HepG2 (cell line): ENCODE measurements around the gene MORN5. TPM values are rescaled to one million over a fixed set of nuclear protein-coding genes. Genes with fewer than 3 reads are reported as not detected.
A peak's percentile ranks its signal among the peaks of the same experiment; 100 is the strongest.

Experiments
- ATAC-seq: fragments of 200-7000 bp; cut with Tn5 transposase; 3 replicates; pipeline ENCODE4 v1.9.1; 2020; ENCODE audit warnings: mild to moderate bottlenecking, moderate library complexity
- BruUV-seq: library from RNA; stranded (reverse); fragments of 400-500 nt; replicated peaks from 2 replicates; lab custom pipeline; 2021; lab: Mats Ljungman, UMichigan
- CTCF ChIA-PET: fragments of 300-600 bp; formaldehyde crosslinking; extraction: SDS; loops from one replicate; lab custom pipeline; 2021; ENCODE audit warnings: low total read pairs, inconsistent platforms, low intra/inter-chr PET ratio; lab: Yijun Ruan, JAX
- POLR2A ChIA-PET: fragments of 350-600 bp; sonication (Branson Sonifier 250); formaldehyde crosslinking; loops from one replicate; lab custom pipeline; 2020; ENCODE audit warnings: antibody characterized with exemption, inconsistent platforms; lab: Yijun Ruan, JAX
- DNase-seq: peaks from one replicate; pipeline ENCODE4 v3.0.0-alpha.2; 2015; ENCODE audit warnings: low spot score
- FAIRE-seq: peaks from 3 replicates; lab custom pipeline; 2011; peaks lifted over from hg19 to GRCh38; lab: Jason Lieb, UNC
- H2AFZ ChIP-seq: one replicate; pipeline ENCODE4 v1.6.1; 2011; ENCODE audit warnings: low read length, inconsistent platforms
- H3K27ac ChIP-seq: fragments of 300-600 bp; 3 replicates; pipeline ENCODE4 v1.8.0; 2011; ENCODE audit warnings: mixed run types, mild to moderate bottlenecking, mixed read lengths, low read length, inconsistent platforms; ENCODE audit not compliant: insufficient read depth; ENCODE audit errors: extremely low read length
- H3K27me3 ChIP-seq, 2 experiments: fragments of 200-600 bp in 1 of 2; 2 replicates in 1 of 2; 3 replicates in 1 of 2; pipeline versions ENCODE4 v1.6.0 to v1.8.0; 2011; ENCODE audit warnings: low read length in 2 of 2, mild to moderate bottlenecking in 2 of 2, moderate library complexity in 2 of 2, inconsistent platforms in 1 of 2; ENCODE audit not compliant: insufficient read depth in 2 of 2, control insufficient read depth in 1 of 2
- H3K36me3 ChIP-seq, 2 experiments: fragments of 200-600 bp in 1 of 2; replicated peaks in 1 of 2; 2 replicates in 1 of 2; 3 replicates in 1 of 2; pipeline versions ENCODE4 v1.5.1 to v1.8.0; 2011; ENCODE audit warnings: low read length in 2 of 2, inconsistent platforms in 1 of 2; ENCODE audit not compliant: insufficient read depth in 2 of 2, control insufficient read depth in 1 of 2
- H3K4me1 ChIP-seq: 2 replicates; pipeline ENCODE4 v1.5.1; 2012; ENCODE audit warnings: low read length, inconsistent platforms; ENCODE audit not compliant: insufficient read depth
- H3K4me2 ChIP-seq: 2 replicates; pipeline ENCODE4 v1.6.0; 2011; ENCODE audit warnings: low read depth, low read length, inconsistent platforms
- H3K4me3 ChIP-seq, 3 experiments: fragments of 200-600 bp in 1 of 3; sonication (generic), shearing (Covaris generic) in 1 of 3; replicated peaks in 1 of 3; 2 replicates each; pipeline ENCODE4 v1.5.1; 2011 to 2016; ENCODE audit warnings: low read length in 3 of 3, inconsistent platforms in 2 of 3, low read depth in 2 of 3, mild to moderate bottlenecking in 2 of 3, control low read depth in 1 of 3, mixed read lengths in 1 of 3; ENCODE audit not compliant: insufficient read depth in 1 of 3
- H3K79me2 ChIP-seq: one replicate; pipeline ENCODE4 v1.6.1; 2011; ENCODE audit warnings: low read length, inconsistent platforms; ENCODE audit not compliant: insufficient read depth
- H3K9ac ChIP-seq: 2 replicates; pipeline ENCODE4 v1.6.0; 2011; ENCODE audit warnings: mild to moderate bottlenecking, low read depth, low read length, inconsistent platforms; ENCODE audit not compliant: insufficient read depth
- H3K9me3 ChIP-seq: 2 replicates; pipeline ENCODE4 v1.5.1; 2012; ENCODE audit warnings: mild to moderate bottlenecking, low read length
- H4K20me1 ChIP-seq: 2 replicates; pipeline ENCODE4 v1.6.0; 2011; ENCODE audit warnings: inconsistent platforms, mild to moderate bottlenecking, low read length, moderate library complexity; ENCODE audit not compliant: insufficient read depth
- NFATC3 ChIP-seq: sonication (generic); formaldehyde crosslinking; IDR thresholded peaks from 2 replicates; pipeline ENCODE4 v1.5.1; 2020; ENCODE audit warnings: mild to moderate bottlenecking, missing genetic modification reagents
- NR2C2 ChIP-seq: sonication (generic); formaldehyde crosslinking; IDR thresholded peaks from 2 replicates; pipeline ENCODE4 v1.4.0; 2020; ENCODE audit warnings: missing genetic modification reagents, mild to moderate bottlenecking, moderate library complexity, borderline replicate concordance
- ZKSCAN1 ChIP-seq: fragments of 150-350 bp; IDR thresholded peaks from 2 replicates; pipeline ENCODE4 v1.6.1; 2014; ENCODE audit warnings: low read length
- ZNF510 ChIP-seq: sonication (generic); formaldehyde crosslinking; IDR thresholded peaks from 2 replicates; pipeline ENCODE4 v1.4.0; 2020; ENCODE audit warnings: low read depth, mild to moderate bottlenecking, missing genetic modification reagents
- WGBS: methylation state at CpG from one replicate; pipeline ENCODE4 v1.1.6; 2017; ENCODE audit warnings: low lambda C conversion rate; 5-methylcytosine and 5-hydroxymethylcytosine counted together
- in situ Hi-C: cut with HindIII; loops from 2 replicates; pipeline ENCODE4 v1.10.0; 2017; ENCODE audit warnings: low pct_unique_long_range_greater_than_20kb; ENCODE audit not compliant: extremely low pct_ligation_motif_present
- intact Hi-C: fragments of 100-400 bp; cut with micrococcal nuclease; formaldehyde crosslinking; loops from one replicate; pipeline ENCODE4 v1.10.0; 2022; ENCODE audit not compliant: unreplicated experiment
- polyA plus RNA-seq, 8 experiments: library from polyadenylated mRNA; depleted of rRNA in 3 of 8; stranded (reverse) in 7 of 8; unstranded in 1 of 8; fragments of >200 nt; fragmentation: Illumina TruSeq in 4 of 8; extraction: Trizol in 4 of 8; gene quantifications; 2 replicates each; pipeline versions ENCODE4 v1.2.1 to v1.2.3, GENCODE V29; 2011 to 2016; ENCODE audit warnings: low read depth in 4 of 8, missing spikeins in 1 of 8, mixed read lengths in 1 of 8; ENCODE audit not compliant: insufficient read depth in 1 of 8
- total RNA-seq, 5 experiments: library from RNA; depleted of rRNA; stranded (reverse); fragments of >200 nt; fragmentation: Illumina TruSeq; extraction: Trizol; gene quantifications; 2 replicates each; pipeline ENCODE4 v1.2.3, GENCODE V29; 2016; ENCODE audit warnings: low read depth in 1 of 5

The MORN5 gene
- total and polyA plus RNA-seq, 2 of the 13 experiments (the other 11 are each of a cell fraction or from before 2014, with no cell fraction given), result not detected

DNA sequence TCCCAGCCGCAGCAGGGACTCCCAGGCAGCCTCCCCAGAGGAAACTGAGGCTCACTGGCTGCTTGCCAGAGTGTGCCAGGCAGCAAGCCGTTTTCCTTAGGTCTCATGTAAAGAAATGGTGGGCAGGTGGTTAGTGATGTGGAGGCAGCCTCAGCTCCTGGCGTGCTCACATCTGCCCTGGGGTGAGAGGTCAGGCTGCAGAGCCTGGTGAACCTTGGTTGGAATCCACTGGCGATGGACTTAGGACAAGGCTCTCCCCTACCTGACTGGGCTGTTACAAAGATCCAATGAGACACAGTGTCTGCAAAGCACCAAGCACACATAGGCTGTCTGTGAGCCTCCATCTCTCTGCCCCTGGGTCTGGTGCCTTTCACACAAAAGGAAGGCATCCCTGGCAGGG lies 38.2 kb downstream of the MORN5 start (continued):
- TF ChIP-seq NR2C2 (CRISPR knock-in tag), result peak; percentile 68

DNA sequence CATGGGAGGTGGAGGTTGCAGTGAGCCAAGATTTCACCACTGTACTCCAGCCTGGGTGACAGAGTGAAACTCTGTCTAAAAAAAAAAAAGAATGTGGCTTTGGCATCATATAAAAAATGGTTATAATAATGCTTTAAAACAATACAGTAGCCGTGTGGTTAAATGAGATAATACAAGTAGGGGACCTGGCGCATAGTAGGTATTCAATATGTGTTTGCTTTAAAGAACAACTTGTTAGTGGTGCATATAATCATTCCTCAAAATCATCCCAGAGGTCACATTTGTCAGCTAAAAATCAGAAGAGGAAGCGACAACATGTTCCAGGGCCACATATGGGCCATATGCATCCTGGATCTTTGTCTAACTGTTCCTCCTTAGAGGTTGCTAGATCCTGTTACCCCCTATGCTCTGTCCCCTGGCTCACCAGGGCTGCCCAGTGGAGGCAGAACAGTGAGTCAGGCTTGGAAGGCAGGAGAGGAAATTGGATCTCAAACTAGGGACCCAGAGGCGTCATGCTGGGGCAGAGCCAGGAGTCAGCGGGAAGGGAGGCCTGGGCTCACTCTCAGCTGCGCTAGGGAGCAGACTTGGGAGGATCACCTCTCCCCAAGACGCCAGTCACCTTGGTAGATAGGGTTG lies 41.4 kb downstream of the MORN5 start:
- Histone ChIP-seq H3K9me3 (no peaks in the 10 kb centered on the region), H3K36me3 (no peaks in the 10 kb centered on the region), H3K9ac (no peak overlapping the region), H3K79me2 (no peaks in the 10 kb centered on the region), H3K4me2 (no peak overlapping the region), H3K27ac (no peak overlapping the region), H2AFZ (no peak overlapping the region), H4K20me1 (no peaks in the 10 kb centered on the region), H3K4me1 (peaks cover 20% of the 10 kb centered on the region), H3K4me3 (no peak overlapping the region), H3K27me3 (no peaks in the 10 kb centered on the region)
- intact Hi-C loops (no loop called here), in situ Hi-C loops (loop anchor here (5.0 kb wide), 1 partner anchor 59 kb away; no protein-coding TSS in a partner anchor)
- CTCF ChIA-PET, result no interaction called here
- TF ChIP-seq NFATC3 (no peak), ZKSCAN1 (peak; percentile 58; the same call in 1 of the 2 replicates)
- WGBS, result 80% methylated on average over 7 of the region's 7 CpGs
- POLR2A ChIA-PET, result no interaction called here
- ATAC-seq, result no peak
- no TSS peak for BruUV-seq
- no peak for DNase-seq
- no peak for FAIRE-seq

DNA sequence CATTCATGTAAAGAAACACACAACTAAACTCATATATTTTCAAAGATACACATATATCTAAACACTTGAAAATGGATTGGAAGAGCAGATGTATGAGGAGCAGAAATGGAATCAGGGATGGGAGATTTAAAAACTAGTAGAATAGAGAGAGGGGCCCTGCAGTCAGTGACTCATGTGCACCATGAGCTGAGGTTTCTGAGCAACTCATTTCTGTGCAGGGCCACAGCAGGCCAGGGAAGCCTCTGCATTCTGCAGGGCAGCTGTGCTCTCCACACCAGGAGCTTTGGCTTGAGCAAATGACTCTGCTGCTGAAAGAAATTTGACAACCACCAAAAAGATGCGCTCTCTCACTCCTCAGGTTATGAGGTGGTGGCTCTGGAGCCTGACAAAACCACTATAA lies 41.9 kb downstream of the MORN5 start:
- ATAC-seq, result no peak
- no peak for FAIRE-seq
- 60% methylated on average over 1 of the region's 1 CpG for WGBS
- no TSS peak for BruUV-seq
- no peak overlapping the region for H3K4me3 ChIP-seq
- in situ Hi-C loops (loop anchor here (5.0 kb wide), 1 partner anchor 59 kb away; no protein-coding TSS in a partner anchor), intact Hi-C loops (no loop called here)
- DNase-seq, result no peak
- no peaks in the 10 kb centered on the region for H3K9me3 ChIP-seq
- no peaks in the 10 kb centered on the region for H3K27me3 ChIP-seq
- CTCF ChIA-PET, result no interaction called here
- no peak overlapping the region for H3K9ac ChIP-seq
- H2AFZ ChIP-seq, result no peak overlapping the region
- no peak overlapping the region for H3K4me2 ChIP-seq
- H3K36me3 ChIP-seq, result no peaks in the 10 kb centered on the region
- POLR2A ChIA-PET, result no interaction called here
- H4K20me1 ChIP-seq, result no peaks in the 10 kb centered on the region
- no peak overlapping the region for H3K27ac ChIP-seq
- TF ChIP-seq ZNF510, result no peak
- TF ChIP-seq, all 625 proteins: peak for 0
- Histone ChIP-seq H3K4me1 (peaks cover 20% of the 10 kb centered on the region), H3K79me2 (no peaks in the 10 kb centered on the region)
